WI38 (cell line): ENCODE results near the gene DENND4B.
"Not testable (repeated sequence)": the region's sequence is repeated elsewhere in the genome, so short reads cannot be mapped to it uniquely, and the experiment has no call there.

Source experiments
- H3K4me3 ChIP-seq: 2 replicates; pipeline ENCODE4 v1.5.1; 2011; ENCODE audit warnings: low read depth, mild to moderate bottlenecking, control low read depth, low read length
- CTCF ChIP-seq: IDR thresholded peaks from 2 replicates; pipeline ENCODE4 v1.5.1; 2012; ENCODE audit warnings: low read depth, mild to moderate bottlenecking, control low read depth, low read length

The DENND4B gene

GRCh38 chr1:153921803-153922075 lies 24.8 kb downstream of the DENND4B start:
- H3K4me3 ChIP-seq = peak overlapping the region; percentile 81
- TF ChIP-seq CTCF = no peak

GRCh38 chr1:153921080-153921802 lies 25.3 kb downstream of the DENND4B start:
- TF ChIP-seq CTCF = no peak
- H3K4me3 ChIP-seq = peak overlapping the region; percentile 81

GRCh38 chr1:153919876-153920852 lies 26.4 kb downstream of the DENND4B start:
- H3K4me3 ChIP-seq = peak overlapping the region; percentile 27
- TF ChIP-seq CTCF = no peak

GRCh38 chr1:153916297-153916696 lies 30.2 kb downstream of the DENND4B start:
- no peak for TF ChIP-seq CTCF
- no peak overlapping the region for H3K4me3 ChIP-seq

GRCh38 chr1:153912349-153912748 lies 34.2 kb downstream of the DENND4B start:
- TF ChIP-seq CTCF = no peak
- no peak overlapping the region for H3K4me3 ChIP-seq

- not testable (repeated sequence) for H3K4me3 ChIP-seq
Observed at GRCh38 chr1:153910560-153910959, 36.0 kb downstream of the DENND4B start.

- no peak for TF ChIP-seq CTCF
- no peak overlapping the region for H3K4me3 ChIP-seq
Observed at GRCh38 chr1:153908071-153908470, 38.4 kb downstream of the DENND4B start.
